GM10847 (cell line): ENCODE measurements around the gene RSAD1.

Experiments used
- POLR2A ChIP-seq: IDR thresholded peaks from 2 replicates; pipeline ENCODE4 v1.6.1; 2011; ENCODE audit not compliant: insufficient read length; ENCODE audit errors: extremely low read depth

The RSAD1 gene

GRCh38 chr17:50478391-50479381 lies at the start of gene RSAD1:
RSAD1 (plus strand) TSS chr17:50478860; CDS start chr17:50478885, 25 bp downstream.
- peak; percentile 90 for TF ChIP-seq POLR2A

GRCh38 chr17:50429793-50430192 lies 48.9 kb upstream of the RSAD1 start:
- no peak for TF ChIP-seq POLR2A

GRCh38 chr17:50430821-50431618 lies 47.6 kb upstream of the RSAD1 start:
- no peak for TF ChIP-seq POLR2A

- TF ChIP-seq POLR2A = no peak
Measured at GRCh38 chr17:50432125-50432762, 46.4 kb upstream of the RSAD1 start.

GRCh38 chr17:50437409-50437808 lies 41.3 kb upstream of the RSAD1 start:
- no peak for TF ChIP-seq POLR2A

- TF ChIP-seq POLR2A = no peak
Measured at GRCh38 chr17:50439008-50439407, 39.7 kb upstream of the RSAD1 start.

GRCh38 chr17:50440172-50440837 lies 38.4 kb upstream of the RSAD1 start:
- TF ChIP-seq POLR2A = no peak

- no peak for TF ChIP-seq POLR2A
Measured at GRCh38 chr17:50440838-50441829, 37.5 kb upstream of the RSAD1 start.

GRCh38 chr17:50443505-50443974 lies 35.1 kb upstream of the RSAD1 start:
- TF ChIP-seq POLR2A = no peak

- no peak for TF ChIP-seq POLR2A
Measured at GRCh38 chr17:50444841-50445715, 33.6 kb upstream of the RSAD1 start.

GRCh38 chr17:50445730-50446325 lies 32.8 kb upstream of the RSAD1 start:
- no peak for TF ChIP-seq POLR2A
